Cerebellar nuclear complex (tissue), 1 donor: ENCODE results near the gene CTRB1.
"Not testable (repeated sequence)": the region's sequence is repeated elsewhere in the genome, so short reads cannot be mapped to it uniquely, and the experiment has no call there.

ENCODE experiments used
- DNase-seq, 2 experiments: peaks; one replicate each; lab custom pipeline; 2025; lab: John Stamatoyannopoulos, UW

Gene CTRB1

DNA sequence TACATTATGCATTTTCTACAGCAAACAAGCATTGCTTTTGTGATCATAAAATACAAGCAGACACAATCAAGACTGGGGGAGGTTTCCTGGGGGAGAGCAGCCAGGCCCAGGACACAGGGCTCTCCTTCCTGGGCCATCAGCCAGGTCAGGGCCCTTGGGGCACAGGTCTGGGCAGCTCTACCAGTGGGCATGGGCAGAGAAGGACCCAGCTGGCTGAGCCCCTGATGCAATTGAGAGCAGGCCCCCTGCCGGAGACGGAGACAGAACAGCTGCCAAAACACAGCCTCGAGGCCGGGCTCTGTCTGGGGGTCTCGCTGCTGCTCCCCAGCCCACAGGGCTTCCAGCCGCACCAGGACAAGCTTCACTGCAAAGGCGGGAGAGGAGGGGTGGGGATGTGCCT, 21.8 kb downstream of the CTRB1 start:
- DNase-seq = not testable (repeated sequence)

DNA sequence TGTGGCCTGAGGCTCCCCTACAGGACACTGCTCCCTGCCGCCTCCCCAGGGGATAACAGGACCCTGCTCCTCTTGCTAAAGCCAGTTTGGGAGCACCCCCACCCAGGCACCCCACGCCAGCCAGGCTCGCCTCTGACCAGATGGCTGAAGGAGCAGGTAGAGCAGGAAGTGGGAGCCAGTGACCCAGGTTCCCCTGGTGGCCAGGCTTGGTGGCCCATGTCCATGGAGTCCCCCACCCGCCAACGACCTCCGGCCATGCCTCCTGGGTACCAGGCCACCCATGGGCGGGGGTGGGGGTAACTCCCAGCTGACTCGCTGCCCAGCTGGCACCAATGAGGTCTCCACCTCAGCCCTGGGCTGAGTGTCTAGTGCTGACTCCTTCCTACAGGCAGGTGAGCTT, 22.6 kb downstream of the CTRB1 start:
- no peak for DNase-seq

DNA sequence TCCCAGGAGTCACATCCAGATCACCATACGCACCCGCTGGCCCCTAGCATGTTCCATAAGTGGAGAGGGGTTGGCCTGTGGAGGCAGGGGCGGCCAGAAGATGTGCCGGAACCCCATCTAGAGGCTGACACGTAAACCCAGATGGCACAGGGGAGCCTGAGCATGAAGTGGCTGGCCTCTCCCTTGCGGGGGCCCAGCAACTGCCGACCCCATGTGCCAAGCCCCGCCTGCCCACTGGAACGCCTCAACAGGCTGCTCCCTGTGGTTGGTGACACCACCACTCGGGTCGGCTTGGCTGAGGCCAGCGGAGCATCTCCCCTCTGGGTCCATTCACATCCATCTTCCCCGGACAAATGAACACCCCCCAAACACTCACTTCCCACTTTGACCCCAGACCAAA, 23.2 kb downstream of the CTRB1 start:
- no peak for DNase-seq

DNA sequence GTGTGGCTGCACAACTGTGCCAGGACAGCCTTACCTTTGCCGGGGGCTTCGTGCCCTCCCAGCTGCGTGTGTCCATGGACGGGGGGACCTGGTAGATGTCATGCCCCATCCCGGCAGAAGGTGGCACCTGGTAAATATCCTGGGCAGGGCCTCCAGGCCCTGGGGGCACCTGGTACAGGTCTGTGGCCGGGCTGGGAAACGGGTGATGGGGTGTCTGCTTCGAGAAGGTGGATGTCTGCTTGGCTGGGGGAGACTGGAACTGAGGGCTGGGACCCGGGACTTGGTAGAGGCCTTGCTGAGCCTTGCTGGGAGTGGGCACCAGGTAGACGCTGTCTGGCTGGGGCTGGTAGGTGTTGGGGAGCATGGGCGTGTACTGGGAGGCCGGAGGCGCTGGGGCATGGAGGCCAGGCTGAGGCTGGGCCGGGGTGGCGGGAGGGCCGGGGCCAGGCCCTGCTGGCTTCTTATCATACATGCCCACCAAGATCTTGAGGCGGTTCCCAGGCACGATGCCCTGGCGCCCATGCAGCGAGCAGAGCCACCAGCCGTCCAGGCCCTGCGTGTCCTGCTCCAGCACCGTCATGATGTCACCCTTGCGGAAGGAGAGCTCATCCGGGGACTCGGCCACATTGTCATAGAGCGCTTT, 23.8 kb downstream of the CTRB1 start:
- DNase-seq = not testable (repeated sequence)

DNA sequence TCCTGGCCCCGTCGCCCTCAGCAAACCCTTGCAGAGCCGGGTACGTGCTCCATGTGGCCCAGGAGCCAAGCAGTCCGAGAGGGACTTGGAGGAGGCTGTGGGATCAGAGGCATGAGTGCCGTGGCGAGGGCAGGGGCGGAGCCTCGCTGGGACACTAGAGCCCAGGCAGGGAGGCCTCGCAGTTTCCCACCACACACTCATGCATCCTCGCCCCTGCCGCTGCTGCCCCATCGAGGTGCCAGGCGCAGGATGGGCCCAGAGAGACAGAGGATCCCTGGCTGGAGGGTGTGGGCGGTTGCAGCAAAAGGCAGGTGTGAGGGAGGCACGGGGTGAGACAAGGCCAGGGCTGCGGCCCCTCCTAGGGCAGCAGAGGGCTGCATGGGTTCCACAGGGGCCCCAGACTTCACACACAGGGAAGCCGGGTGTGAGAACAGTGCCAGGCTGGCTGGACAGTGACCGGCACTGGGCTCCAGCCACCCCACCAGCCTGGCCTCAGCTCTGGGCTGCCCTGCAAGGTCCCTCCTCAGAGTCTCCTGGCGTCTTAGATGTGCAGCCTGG, 25.0 kb downstream of the CTRB1 start:
- DNase-seq = no peak

DNA sequence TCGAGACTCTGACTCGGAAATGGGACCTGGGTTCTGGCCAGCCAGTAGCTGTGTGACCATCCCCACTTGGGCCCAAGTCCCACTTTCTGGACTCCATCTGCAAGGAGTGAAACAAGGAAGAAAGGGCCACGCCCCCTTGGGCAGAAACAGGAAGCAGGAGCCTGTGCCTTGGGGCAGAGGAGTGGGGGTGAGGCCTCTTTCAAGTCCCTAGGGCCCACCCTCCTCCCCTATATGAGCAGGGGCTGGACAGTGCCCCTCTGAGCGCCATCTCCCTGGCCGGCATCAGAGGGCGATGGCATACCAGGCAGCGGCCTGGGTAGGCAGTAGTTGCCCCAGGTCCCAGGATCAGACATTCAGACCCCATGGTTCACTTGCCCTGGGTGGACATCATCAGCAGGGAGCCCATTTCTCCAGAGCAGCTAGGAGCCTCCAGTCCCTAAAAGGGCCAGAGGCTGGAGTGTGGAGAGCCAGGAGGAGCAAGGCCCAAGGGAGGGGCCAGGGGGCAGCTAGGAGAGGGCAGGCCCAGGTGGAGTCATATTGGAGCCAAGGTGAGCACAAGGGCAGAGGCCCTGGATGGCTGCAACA, 25.5 kb downstream of the CTRB1 start:
- DNase-seq = no peak

DNA sequence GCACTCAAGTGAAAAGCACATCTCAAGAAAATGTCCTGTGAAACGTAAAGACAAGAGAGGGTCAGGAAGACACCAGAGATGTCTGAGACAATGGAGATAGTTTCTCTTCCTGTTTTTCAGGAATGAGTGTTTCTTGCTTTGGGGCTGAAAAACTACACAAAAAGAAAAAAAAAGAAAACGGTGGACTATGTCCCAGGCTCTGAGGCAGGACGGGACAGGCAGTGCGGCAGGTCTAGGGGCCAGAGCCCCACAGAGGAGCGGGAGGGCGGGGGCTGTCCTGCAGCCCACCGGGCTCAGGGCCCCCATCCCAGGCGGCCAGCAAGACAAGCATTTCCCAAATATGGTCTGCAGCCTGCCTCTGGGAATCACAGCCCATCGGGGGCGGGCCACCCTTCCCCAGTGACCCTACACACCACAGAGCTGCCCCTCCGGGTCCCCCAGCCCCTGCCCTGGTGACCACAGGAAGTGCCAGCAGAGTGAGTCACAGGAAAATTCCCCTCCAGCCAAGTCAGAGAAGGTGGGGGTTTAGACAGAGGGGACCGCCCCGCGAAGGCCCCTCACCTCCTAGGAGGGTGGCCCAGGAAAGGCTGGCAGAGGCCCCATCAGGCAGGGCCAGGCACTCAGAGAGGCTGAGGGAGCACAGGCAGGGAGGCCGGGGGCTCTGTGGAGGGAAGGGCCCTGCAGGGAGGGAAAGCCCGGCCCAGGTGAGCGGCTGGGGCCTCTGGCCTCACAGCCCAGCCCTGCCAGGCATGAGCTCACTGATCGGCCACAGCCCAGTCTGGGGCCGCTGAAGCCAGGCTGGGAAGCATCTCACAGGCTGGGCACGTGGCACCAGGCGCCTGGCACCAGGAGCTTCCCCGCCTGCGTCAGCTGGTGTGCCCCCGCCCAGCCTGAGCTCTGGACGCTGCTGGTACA, 26.3 kb downstream of the CTRB1 start:
- peak; percentile 71 to 80 for DNase-seq

DNA sequence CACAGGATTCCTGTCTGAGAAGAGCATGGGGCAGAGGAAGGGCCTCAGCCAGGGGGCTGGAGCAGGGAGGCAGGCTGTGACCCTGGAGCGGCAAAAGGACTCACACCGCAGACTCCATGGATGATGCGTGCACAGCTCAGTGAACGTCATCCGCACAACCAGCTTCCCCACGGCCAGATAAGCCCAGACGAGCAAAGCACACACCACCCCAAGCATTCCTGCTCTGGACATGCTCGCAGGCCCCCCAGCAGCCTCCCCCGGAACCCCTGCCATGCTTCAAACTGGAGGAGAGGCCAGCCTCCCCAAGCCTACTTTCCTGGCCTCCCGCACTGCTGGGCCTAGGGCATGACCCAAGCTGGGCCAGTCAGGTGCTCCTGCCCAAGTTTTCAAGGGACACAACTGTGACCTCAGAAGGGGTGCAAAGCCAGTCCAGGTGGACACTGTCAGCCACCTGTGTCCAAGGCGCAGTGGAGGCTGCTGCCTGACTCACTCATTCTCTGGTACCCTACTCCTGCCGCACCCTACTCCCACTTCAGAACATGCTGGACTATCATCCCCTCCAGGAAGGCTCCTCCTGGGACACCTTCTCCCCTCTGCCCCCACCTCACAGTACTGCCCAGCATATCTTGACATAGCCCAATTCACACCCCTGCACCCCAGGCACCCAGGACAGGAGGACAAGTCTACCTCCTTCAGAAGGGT, 27.9 kb downstream of the CTRB1 start:
- no peak for DNase-seq

DNA sequence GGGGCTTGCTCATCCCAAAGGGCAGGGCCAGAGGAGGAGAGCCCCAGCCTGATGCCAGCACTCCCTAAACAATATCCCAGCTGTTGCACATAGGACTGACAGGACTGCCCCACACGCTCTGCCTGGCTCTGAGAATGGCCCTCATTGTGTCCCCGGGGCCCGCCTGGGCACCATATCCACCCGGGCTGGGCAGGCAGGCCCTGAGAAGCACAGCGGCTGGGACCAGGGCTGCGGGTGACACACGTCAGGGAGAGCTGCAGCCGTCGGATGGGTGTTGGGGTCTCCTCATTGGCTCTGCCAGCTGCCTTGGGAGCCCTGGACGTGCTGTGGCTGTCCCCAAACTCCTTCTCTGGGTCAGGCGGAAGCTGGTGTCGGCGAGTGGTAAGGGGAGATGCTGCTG, 28.5 kb downstream of the CTRB1 start:
- no peak for DNase-seq

DNA sequence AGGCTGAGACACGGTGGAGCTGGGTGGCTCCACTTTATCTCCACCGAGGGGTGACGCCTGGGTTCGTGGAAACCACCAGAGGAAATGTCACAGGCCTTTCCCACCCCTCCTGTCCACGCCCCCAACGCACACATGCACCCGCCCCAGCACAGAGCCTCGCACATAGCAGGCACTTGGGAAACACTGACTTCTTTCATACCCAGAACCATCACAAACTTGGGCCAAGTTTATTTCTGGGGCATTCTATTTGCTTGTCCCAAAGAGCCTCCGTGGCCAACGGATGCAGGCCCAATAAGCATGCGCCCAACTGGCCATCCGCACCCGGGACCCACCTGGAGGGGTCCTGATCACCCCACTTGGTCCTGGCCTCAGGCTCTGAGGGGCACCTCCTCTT, 29.4 kb downstream of the CTRB1 start:
- no peak for DNase-seq

DNA sequence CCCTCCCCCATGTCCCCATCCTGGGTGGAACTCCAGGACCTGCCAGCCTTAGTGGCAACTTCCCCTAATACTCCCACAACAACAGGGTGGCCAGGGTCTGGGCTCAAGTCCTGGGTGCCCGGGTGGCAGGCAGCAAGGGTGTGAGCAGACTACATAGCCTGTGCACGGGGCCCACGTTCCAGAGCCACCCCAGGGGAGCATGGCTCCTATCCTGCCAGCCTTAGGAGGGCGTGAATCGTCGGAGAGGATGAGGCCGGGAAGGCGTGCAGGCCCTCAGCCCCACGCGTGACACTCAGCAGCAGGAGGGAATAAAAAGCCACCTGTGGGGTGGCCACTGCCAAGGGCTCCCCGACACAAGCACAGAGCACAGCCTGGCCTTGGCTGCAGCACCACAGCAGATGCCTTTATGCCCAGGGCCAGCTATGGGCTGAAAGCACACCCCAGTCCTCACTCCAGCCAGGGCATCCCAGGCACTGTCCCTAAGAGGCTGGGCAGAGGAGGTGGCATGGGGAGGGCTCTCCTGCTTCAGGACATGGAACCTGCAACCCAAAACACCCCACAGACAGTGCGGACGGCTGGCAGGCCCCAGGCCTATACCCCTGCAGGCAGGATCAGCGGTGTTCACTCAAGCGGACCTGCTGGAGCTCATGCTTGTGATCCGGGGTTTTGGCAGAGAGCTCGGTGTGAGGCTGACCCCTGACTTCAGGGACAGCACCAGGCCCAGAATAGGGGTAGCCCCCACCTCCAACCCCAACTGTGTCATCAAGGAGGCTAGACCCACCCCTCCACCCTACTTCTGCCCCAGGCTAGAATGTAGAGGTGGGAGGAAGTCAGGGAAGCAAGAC, 30.0 kb downstream of the CTRB1 start:
- peak in 1 of 2 experiments; percentile 49 for DNase-seq

DNA sequence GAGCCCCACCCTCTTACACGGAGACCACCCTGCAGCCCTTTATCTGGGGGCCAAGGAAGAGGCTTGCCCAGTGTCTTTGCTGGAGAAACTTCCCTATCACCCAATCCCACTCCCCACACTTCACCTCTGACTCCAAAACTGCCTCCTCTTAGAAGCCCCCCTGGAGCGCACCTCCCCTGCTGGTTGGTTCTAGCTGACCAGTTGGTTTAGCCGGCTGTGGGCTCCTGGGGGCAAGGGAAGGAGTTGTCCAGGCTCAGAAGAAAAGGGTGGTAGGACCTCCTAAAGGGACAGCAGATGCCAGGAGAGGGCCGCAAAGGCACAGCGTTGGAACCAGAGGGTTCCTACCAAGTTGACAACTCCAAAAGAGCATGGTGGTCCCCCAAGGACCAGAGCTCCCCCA, 30.7 kb downstream of the CTRB1 start:
- no peak for DNase-seq

DNA sequence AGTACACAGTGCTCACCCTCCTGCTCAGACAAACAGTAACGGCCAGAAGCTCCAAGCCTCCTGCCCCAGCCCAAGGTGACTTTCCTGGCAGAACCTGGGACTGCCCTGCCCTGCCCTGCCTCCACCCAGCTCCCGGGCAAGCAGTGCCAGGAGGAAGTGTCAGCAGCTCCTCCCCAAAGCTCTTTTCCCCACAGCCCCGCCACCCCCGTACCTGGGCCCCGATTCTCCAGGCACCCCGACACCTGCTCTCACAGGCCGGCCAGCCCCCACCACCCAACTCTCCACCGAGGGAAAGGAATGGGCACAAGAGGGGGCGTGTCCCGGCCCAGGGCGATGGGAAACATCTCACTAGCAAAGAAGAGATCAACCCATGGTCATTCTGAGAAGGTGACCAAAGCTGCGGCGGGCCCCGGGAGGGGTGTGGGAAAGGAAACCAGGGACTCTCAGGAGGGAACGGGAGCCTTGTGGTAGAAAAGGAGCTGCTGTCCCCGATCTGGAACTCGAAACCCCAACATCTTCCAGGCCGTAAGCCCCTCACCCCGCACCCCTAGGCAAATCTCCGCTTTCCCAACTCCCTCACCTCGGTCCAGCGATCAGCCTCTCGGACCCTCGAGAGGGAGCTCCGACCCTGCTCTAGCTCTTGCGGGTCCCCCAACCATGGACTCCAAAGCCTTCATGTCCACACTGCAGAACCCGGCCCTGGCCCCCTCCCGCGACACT, 31.5 kb downstream of the CTRB1 start:
- DNase-seq = no peak

DNA sequence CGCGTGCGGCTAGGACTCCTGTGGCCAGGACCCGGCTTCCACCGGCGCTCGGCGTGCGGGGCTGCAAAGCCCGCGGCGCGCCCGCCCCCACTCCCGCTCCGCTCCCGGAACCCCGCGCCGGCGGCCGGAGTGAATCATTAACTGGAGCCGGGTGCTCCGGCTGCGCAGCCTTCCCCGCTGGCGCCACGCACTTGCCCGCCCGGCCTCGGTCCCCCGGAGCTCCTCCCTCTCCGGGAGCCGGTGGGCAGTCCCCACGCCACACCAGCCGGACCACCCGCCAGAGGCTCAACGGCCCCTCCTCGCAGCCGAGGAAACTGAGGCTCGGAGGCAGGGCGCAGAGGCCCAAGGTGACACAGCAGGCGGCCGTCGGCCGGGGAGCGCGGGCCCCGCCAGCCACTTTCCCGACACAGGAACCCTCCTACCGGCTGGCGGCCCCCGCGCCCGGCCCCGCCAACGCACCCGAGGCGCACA, 32.1 kb downstream of the CTRB1 start:
- no peak for DNase-seq

DNA sequence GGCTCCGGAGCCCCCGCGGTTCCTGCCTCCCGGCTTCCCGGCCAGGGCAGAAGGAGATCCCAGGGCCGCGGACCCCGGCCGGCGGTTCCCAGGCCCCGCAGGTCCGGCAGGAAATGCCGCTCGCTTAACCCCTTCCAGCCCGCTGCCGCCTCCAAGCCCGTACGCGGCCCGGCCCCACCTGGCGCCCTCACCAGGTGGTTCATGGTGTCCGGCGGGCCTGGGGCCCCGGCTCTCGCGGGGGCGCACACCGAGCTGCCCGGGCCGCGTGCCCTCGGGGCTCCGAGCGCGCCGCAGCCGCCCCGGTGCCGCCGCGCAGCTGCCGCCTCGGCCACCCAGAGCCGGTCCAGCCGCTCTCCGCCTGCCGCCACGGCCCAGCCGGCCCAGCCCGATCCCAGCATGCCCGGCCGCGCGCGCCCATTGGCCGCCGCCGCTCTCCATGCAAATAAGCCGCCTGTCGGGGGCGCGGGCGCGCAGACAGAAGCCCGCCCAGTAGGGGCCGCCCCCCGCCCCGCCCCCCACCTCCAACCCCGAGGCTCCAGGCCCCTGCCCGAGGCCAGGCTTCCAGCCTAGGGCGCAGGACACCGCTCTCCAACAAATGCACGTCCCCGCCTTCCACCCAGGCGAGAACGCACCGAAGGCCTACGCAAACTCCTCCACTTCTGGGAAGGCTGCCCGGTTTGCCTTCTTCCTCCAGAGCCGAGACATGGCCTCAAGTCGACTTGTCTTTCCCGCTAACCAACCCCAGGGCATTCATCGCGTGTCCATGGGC, 32.7 kb downstream of the CTRB1 start, which contains the start of gene BCAR1:
TSS of gene BCAR1 (minus strand) at position 345 of the 769 bp plus-strand sequence. CDS start at position 203, 142 bp downstream.
- peak in 1 of 2 experiments; percentile 32 for DNase-seq

DNA sequence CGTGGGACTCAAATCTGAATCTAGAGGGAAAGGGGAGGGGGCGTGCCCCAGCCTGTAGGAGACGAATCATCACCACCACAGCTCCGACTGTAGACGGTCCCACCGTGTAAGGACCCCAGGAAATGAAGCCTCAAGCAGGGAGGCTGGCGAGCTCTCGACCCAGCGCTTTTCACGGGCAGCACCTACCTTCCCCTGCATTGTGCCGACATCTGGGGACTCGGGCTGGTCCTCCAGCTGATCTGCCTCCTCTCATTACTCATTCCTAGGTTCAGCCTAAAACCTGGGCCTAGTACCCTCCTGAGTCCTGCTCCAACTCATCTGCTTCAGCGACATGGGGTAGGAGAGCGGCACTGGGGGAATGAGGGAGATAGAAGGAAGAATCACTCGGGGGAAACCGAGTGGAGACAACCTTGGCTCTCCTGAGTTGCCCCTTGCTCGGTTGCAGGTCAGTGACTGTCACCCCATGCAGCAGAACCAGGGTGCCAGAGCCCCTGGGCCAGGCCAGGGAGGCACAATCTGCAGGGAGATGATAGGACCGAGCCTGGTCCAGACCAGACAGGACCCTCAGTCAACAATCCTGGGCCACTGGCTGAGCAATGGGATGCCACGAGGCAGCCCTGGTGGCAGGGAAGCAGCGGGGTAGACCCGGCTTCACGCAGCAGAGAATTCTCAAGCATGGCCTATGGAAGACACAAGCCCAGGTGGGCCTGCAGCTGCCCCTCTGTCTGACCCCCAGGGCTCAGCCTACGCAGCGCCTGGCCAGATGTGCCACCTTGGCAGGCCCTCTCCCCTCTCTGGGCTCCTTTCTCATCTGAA, 33.5 kb downstream of the CTRB1 start:
- DNase-seq = no peak

DNA sequence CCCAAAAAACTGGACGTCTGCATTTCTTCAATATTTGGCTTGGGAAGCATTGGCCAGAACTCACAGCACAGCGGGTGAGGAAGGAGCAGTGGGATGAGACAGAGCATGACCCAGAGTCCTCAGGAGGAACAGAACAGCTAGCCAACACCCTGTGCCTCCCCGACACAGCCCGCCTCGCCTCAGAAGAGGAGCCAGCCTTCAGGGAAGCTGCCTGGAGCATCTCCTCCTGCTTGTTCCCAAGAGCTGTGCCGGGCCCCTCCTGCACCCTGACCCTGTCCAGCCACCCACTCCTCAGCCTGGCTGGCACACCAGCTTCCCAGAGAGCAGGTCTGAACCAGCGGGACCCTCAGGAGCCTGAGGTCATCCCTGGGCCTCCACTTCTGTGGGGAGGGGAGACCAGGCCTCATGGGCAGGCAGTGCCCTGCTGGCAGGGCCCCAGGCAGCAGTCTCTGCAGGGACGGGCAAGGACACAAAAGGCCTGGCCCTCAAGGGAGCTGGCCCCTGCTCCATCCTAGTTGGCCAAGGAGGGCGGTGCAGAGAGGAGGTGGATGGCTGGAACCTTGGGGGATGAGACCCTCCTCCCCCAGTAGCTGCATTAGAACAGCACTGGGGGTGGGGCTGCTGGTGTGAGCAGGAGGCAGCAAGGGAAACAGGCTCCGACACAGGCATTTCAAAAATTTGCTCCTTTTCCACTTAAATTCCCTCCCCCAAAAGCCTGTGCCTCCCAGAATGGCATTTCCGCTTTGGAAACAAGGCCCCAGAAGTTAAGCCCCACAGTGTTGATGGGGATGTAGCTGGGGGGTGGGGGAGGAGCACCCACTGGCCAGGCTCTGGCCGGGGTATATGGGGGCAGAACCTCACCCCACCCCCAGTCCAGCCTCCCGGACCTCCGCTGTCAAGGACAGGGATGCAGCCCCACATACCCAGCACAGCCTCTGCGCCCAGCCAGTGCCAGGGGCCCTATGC, 34.4 kb downstream of the CTRB1 start:
- no peak for DNase-seq
